ENCODE measurements around the gene COX18. TPM values are rescaled to one million over a fixed set of nuclear protein-coding genes. Genes with fewer than 3 reads are reported as not detected.

Gene COX18
- total RNA-seq, 1 donor from 2014 or later, result 15.9 TPM

GRCh38 chr4:73055241-73055897 is 14.1 kb downstream of the COX18 start:
- intact Hi-C loops (cut with DNase I), result no loop called here
- DNase-seq (ENCODE audit: low spot score), result no peak

- intact Hi-C loops (cut with DNase I), result no loop called here
- DNase-seq (ENCODE audit: low spot score), result no peak
These were observed 15.5 kb downstream of the COX18 start for GRCh38 chr4:73053974-73054480.

DNA sequence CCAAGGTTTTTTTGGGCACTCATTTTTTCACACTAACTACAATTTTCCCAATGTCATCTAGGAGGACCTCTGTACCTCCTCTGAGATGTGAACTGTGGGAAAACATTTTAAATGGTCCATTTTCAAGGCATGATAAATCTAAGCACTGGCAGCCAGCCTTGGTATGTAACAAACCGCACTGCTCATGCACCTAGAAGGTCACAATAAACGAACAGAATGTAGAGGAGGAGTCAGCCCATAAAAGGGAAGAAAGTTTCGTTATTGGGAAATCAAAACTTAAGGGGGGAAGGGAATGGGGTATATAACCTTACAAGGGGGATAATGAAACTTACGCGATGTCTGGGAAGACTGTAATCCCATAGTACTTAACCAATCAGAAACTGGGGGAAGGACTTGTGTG is 16.4 kb downstream of the COX18 start:
- intact Hi-C loops (cut with DNase I), result no loop called here
- no peak for DNase-seq (ENCODE audit: low spot score)

DNA sequence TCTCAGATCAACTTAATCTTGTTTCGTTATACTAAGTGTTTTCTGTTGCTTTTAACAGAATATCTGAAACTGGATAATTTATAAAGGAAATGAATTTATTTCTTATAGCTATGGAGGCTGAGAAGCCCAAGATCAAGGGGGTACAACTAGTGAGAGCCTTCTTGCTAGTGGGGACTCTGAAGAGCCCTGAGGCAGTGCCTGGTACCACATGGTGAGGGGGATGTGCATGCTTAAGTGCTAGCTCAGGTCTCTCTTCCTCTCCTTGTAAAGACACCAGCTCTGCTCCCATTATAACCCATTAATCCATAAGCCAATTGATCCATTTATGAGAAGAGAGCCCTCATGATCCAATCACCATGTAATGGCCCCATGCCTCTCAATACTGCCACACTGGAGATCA is 17.9 kb downstream of the COX18 start:
- intact Hi-C loops (cut with DNase I), result no loop called here
- DNase-seq (ENCODE audit: low spot score), result no peak

- DNase-seq (ENCODE audit: low spot score), result no peak
- intact Hi-C loops (cut with DNase I), result no loop called here
These were observed 23.6 kb downstream of the COX18 start for GRCh38 chr4:73045879-73046278.

DNA sequence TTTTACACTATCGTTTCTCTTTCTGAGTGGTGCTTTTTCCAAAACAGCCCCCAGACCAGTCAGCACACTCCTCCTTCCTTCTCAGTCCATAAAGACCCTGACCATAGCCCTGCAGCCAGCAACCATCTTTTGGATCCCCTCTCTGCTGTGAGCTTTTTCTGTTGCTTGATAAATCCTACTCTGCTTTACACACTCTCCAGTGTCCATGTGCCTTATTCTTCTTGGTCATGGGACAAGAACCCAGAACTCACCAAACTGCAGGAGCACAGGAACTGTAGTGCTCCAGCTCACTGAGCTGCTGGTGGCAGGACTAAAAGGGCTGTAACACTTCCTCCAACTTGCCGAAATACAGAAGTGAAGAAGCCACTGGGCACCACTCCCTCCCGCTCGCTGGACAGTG is 32.5 kb downstream of the COX18 start:
- intact Hi-C loops (cut with DNase I), result no loop called here
- DNase-seq (ENCODE audit: low spot score), result no peak

GRCh38 chr4:73036123-73036522 is 33.4 kb downstream of the COX18 start:
- intact Hi-C loops (cut with DNase I), result no loop called here
- no peak for DNase-seq (ENCODE audit: low spot score)

DNA sequence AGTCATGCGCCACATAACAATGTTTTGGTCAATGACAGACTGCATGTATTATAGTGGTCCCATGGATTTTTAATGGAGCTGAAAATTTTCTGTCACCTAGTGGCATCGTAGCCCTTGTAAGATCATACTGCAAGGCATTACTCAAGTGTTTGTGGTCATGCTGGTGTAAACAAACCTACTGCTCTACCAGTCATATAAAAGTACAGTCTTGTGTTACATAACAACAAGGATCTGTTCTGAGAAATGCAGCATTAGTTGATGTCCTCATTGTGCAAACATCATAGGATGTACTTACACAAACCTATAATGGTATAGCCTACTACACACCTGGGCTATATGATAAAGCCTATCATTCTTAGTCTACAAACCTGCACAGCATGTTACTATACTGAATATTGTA is 34.6 kb downstream of the COX18 start:
- no peak for DNase-seq (ENCODE audit: low spot score)
- intact Hi-C loops (cut with DNase I), result no loop called here

- no peak for DNase-seq (ENCODE audit: low spot score)
- intact Hi-C loops (cut with DNase I), result loop anchor here (10.0 kb wide), 1 partner anchor 734 kb away; no protein-coding TSS in a partner anchor
These were observed 40.9 kb downstream of the COX18 start for GRCh38 chr4:73028621-73029020.

GRCh38 chr4:73021634-73022033 is 47.9 kb downstream of the COX18 start:
- no peak for DNase-seq (ENCODE audit: low spot score)
- intact Hi-C loops (cut with DNase I), result loop anchor here (10.0 kb wide), 1 partner anchor 727 kb away; no protein-coding TSS in a partner anchor

GRCh38 chr4:73019462-73020047 is 50.0 kb downstream of the COX18 start:
- DNase-seq (ENCODE audit: low spot score), result no peak

DNA sequence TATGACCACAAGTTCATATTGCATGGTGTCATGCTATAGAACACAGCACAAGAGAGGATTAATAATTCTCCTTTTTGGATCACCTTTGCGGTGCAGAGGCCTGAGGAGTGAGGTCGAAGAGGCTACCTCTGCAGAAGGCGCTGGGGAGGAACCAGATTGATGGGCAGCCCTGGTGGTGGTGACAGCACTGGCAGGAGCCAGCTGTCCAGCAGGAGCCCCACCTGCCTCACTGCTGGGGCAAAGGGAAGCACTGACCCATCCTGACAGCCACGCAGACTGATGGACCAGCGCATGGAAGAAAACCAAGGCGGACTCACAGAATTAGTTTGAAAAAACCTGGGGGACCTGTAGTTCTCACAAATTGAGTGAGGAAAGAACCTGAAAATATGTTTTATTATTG is 50.9 kb downstream of the COX18 start:
- DNase-seq (ENCODE audit: low spot score), result no peak
- intact Hi-C loops (cut with DNase I), result loop anchor here (2.0 to 5.0 kb wide), 2 partner anchors 316 to 514 kb away; no protein-coding TSS in a partner anchor

More at GRCh38 chr4:73019462-73020047, 50.0 kb downstream of the COX18 start:
- intact Hi-C loops (cut with DNase I), result loop anchor here (2.0 to 10.0 kb wide), 3 partner anchors 317 to 725 kb away; no protein-coding TSS in a partner anchor

- DNase-seq (ENCODE audit: low spot score), result no peak
- intact Hi-C loops (cut with DNase I), result no loop called here
These were observed 56.2 kb downstream of the COX18 start for GRCh38 chr4:73013310-73013709.

- intact Hi-C loops (cut with DNase I), result no loop called here
- DNase-seq (ENCODE audit: low spot score), result no peak
These were observed 56.8 kb downstream of the COX18 start for GRCh38 chr4:73012673-73013072.

DNA sequence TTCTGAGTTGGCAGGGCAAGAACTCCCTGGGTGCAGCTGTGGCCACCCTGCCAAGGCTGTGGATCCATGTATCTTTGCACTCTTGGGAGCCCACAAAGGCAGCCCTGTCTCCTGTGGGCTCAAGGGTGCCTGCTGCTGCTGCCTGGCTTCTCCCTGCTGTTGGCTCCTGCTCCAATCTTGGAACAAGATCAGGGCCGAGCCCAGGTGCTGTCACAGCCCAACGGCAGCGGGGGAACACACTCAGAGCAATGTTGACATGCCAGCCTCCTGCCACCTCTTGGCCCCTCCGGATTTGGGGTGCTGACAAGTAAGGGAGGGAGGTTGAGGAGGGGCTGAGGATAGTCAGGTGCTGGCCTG is 57.9 kb downstream of the COX18 start:
- no peak for DNase-seq (ENCODE audit: low spot score)
- intact Hi-C loops (cut with DNase I), result no loop called here

DNA sequence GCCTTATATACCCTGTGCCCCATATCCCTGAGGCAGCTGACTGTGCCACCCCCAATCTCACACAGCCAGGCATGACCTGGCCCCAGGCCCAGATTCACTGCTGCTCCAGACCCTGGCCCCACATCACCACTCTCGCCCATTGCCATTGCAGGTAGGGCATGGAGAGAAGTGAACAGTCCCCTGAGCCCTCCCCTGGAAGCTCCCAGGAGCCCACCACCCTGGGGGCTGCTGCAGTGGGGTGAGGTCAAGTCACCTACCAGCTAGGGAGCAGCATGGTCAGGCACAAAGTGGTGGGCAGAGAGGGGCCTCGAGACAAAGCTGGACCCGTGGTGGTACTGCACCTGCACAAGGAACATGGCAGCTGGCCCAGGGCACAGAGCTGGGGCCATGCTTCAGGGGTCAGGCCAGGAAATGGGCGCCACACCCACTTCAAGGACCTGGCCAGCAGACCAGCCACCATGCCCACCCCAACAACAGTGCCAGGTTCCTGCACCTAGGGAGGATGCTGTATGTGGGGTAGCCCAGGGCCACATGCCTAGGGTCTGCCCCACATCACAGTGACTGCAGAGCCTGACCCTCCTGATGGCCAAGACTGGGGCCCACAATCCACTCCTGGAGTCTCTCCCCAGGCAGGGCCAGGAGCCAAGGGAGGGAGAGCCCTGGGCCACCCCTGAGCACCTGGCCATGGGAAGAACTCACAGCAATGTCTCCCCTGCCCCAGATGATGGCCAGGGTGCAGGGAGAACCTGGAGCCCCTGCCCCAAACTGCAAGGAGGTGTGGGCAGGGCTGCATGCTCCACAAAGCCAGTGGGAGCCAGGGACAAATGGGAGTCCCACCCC is 58.5 kb downstream of the COX18 start:
- DNase-seq (ENCODE audit: low spot score), result no peak
- intact Hi-C loops (cut with DNase I), result no loop called here

- DNase-seq (ENCODE audit: low spot score), result no peak
- intact Hi-C loops (cut with DNase I), result no loop called here
These were observed 61.9 kb downstream of the COX18 start for GRCh38 chr4:73007526-73008100.

DNA sequence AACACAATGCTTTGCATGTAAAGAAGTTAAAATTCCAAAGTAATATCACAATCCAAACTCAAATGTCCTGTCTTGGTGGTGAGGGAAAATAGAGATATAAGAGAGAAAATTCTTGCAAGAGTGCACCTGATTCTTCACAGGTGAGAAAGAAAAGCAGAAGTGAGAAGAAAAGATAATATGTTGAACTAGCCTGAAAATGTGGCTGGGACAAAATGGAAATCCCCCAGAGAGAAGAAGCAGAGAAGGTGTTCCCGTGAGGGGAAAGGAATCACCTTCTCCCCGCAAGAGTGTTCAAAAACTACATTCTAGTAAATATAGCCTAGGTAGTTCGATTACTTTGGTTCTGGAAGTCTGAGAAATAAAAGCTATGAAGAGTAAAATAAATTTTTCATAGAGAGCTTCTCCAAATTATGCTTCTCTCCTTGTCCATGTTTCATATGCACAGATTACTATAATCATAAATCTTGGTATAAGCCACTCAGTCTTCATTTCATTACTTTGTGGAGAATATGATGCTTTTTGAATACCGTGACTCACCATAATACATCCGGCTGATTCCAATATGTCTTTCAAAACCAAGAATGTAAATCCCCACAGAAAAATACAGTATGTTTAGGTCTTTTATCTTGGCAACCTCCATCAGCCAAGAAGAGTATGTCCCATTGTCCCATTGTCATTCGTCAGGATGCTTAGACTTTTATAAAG is 63.1 kb downstream of the COX18 start:
- intact Hi-C loops (cut with DNase I), result no loop called here
- DNase-seq (ENCODE audit: low spot score), result no peak

DNA sequence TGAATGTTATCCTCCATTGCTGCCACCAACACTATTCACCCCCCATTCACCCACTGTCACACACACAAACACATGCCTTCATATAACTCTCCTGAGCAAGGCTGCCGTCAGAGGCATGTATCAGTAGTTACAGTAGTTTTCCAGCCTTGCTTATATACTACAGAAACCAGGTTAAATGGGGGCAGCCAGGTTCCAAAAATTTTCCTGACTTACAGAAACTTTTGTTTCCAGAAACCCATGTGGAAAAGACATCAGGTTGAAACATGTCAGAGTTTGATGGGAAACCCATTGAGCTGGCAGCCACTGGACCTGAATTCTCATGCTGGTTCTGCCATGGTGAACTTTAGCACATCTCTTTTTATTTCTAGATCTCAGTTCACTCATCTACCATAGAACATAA is 64.0 kb downstream of the COX18 start:
- no peak for DNase-seq (ENCODE audit: low spot score)
- intact Hi-C loops (cut with DNase I), result no loop called here
